Measurements from ENCODE around the gene AMPD3.

AMPD3 gene

DNA sequence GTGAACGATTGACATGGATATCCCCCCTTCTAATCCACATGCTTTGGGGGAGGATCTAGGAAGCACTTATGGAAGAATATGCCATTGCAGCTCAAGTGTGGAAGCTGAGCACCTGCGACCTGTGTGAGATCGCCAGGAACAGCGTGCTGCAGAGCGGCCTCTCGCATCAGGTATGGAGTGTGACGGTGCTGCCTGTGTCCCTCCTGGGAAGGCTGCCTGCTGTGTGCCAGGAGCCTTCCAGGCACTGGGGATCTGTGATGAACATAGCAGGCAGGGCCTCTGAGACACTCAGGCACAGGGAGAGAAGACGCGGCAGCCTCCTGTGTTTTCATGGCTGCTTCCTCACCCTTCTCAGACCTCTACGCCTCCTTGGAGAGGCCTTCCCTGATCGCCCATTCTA, 49.4 kb downstream of the AMPD3 start:
- no peak for TF ChIP-seq CTCF (IDR thresholded peaks at IDR 0.05; ENCODE audit: low read depth, low read length)

DNA sequence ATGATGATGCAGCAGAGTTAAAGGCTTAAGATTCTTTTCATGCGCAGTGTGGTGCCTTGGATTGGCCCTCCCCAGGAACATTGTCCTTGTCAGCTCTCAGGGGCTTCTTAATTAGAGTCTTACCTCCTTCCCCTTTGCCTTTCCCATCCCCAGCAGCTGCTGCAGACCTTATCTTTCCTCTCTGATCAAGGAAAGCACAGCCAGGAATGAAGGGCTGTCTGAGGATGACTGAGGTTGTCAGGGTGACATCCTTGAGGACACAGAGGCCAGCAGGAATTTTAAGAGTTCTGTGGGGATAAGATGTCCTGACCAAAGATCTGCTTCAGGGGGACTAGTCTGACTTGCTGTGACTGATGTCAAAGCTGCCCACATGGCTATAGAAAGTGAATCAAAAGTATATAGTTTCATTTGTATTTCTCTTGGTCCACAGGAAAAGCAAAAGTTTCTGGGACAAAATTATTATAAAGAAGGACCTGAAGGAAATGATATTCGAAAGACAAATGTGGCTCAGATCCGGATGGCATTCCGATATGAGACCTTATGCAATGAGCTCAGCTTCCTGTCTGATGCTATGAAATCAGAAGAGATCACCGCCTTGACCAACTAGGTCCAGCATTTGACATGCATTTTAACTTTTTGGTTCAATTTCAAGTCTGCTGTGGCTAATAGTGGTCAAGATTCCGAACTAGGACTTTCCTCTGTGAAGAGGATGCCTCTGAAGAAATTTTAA, 50.4 kb downstream of the AMPD3 start:
- no peak for TF ChIP-seq CTCF (IDR thresholded peaks at IDR 0.05; ENCODE audit: low read depth, low read length)
- H3K4me3 ChIP-seq (ENCODE audit: low read depth, low read length): no peak overlapping the region

More for the DNA sequence above, 49.4 kb downstream of the AMPD3 start:
- no peak overlapping the region for H3K4me3 ChIP-seq (ENCODE audit: low read depth, low read length)

- no peak overlapping the region for H3K4me3 ChIP-seq (ENCODE audit: low read depth, low read length)
- no peak for TF ChIP-seq CTCF (IDR thresholded peaks at IDR 0.05; ENCODE audit: low read depth, low read length)
These were observed 50.9 kb downstream of the AMPD3 start for GRCh38 chr11:10506008-10506370.

- no peak for TF ChIP-seq CTCF (IDR thresholded peaks at IDR 0.05; ENCODE audit: low read depth, low read length)
- H3K4me3 ChIP-seq (ENCODE audit: low read depth, low read length): no peak overlapping the region
These were observed 56.1 kb downstream of the AMPD3 start for GRCh38 chr11:10511181-10511621.

- no peak for TF ChIP-seq CTCF (IDR thresholded peaks at IDR 0.05; ENCODE audit: low read depth, low read length)
- no peak overlapping the region for H3K4me3 ChIP-seq (ENCODE audit: low read depth, low read length)
These were observed 59.1 kb downstream of the AMPD3 start for GRCh38 chr11:10514202-10514601.

DNA sequence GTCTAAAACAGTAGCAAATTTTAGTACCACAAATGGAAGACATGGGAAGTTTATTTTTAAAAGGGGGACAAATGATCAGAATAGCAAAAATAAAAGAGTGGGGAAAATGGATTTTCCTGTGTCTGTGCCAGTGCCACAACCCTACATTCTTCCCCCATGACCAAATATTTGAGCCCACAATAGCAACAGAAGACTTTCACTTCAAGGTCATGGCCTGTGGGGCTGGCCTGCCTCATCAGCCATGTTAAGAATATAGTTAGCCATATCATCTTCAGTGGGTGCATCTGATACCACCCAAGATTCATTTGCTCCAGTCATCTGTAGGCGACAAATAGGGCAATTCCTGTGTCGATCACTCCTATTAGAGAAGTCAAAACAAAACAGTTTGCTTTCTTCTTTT, 59.6 kb downstream of the AMPD3 start:
- H3K4me3 ChIP-seq (ENCODE audit: low read depth, low read length): no peak overlapping the region
- TF ChIP-seq CTCF (IDR thresholded peaks at IDR 0.05; ENCODE audit: low read depth, low read length): no peak

- TF ChIP-seq CTCF (IDR thresholded peaks at IDR 0.05; ENCODE audit: low read depth, low read length): no peak
- no peak overlapping the region for H3K4me3 ChIP-seq (ENCODE audit: low read depth, low read length)
These were observed 60.4 kb downstream of the AMPD3 start for GRCh38 chr11:10515418-10515817.

Data from WI38 (cell line).